GM23338 (cell line): ENCODE results near the gene C2CD2L. TPM values are rescaled to one million over a fixed set of nuclear protein-coding genes. Genes with fewer than 3 reads are reported as not detected.
A peak's percentile ranks its signal among the peaks of the same experiment; 100 is the strongest.

Experiments
- ATAC-seq: fragments of 200-7000 bp; cut with Tn5 transposase; 3 replicates; pipeline ENCODE4 v1.9.1; 2020
- DNase-seq: peaks from one replicate; pipeline ENCODE4 v3.0.0-alpha.2; 2015; ENCODE audit warnings: low spot score
- H2AFZ ChIP-seq: fragments of 200-600 bp; sonication (generic); 2 replicates; pipeline ENCODE4 v1.8.0; 2016; ENCODE audit warnings: antibody characterized with exemption, mild to moderate bottlenecking, moderate library complexity
- H3F3A ChIP-seq: fragments of 200-600 bp; sonication (generic); replicated peaks from 2 replicates; pipeline ENCODE4 v1.8.0; 2017; ENCODE audit warnings: antibody characterized with exemption, mixed run types, low read depth
- H3K27ac ChIP-seq: fragments of 200-600 bp; sonication (generic); 2 replicates; pipeline ENCODE4 v1.6.1; 2016; ENCODE audit warnings: low read depth
- H3K27me3 ChIP-seq: fragments of 200-600 bp; sonication (generic); 2 replicates; pipeline ENCODE4 v1.8.0; 2016; ENCODE audit warnings: mild to moderate bottlenecking, mixed run types, moderate library complexity; ENCODE audit not compliant: insufficient read depth
- H3K36me3 ChIP-seq: fragments of 200-600 bp; sonication (generic); 2 replicates; pipeline ENCODE4 v1.8.0; 2016; ENCODE audit warnings: mild to moderate bottlenecking; ENCODE audit not compliant: insufficient read depth
- H3K4me1 ChIP-seq: fragments of 200-600 bp; sonication (generic); 2 replicates; pipeline ENCODE4 v1.8.0; 2016; ENCODE audit warnings: mild to moderate bottlenecking, moderate library complexity; ENCODE audit not compliant: insufficient read depth
- H3K4me2 ChIP-seq: fragments of 200-600 bp; sonication (generic); 2 replicates; pipeline ENCODE4 v1.7.1; 2017; ENCODE audit warnings: mixed run types
- H3K4me3 ChIP-seq: fragments of 200-600 bp; sonication (generic); 2 replicates; pipeline ENCODE4 v1.6.1; 2016; ENCODE audit warnings: mixed run types
- H3K79me2 ChIP-seq: fragments of 200-600 bp; sonication (generic); replicated peaks from 2 replicates; pipeline ENCODE4 v1.8.0; 2017; ENCODE audit warnings: mild to moderate bottlenecking; ENCODE audit not compliant: insufficient read depth
- H3K9me2 ChIP-seq: fragments of 200-600 bp; sonication (generic); 2 replicates; pipeline ENCODE4 v1.8.0; 2017; ENCODE audit not compliant: insufficient read depth
- H4K20me1 ChIP-seq: fragments of 200-600 bp; sonication (generic); replicated peaks from 2 replicates; pipeline ENCODE4 v1.8.0; 2017; ENCODE audit warnings: mild to moderate bottlenecking; ENCODE audit not compliant: insufficient read depth
- H3K27ac Mint-ChIP-seq: 2 replicates; pipeline ENCODE4 v1.8.0; 2020; ENCODE audit warnings: inconsistent platforms, mild to moderate bottlenecking, moderate library complexity, mixed read lengths
- H3K27me3 Mint-ChIP-seq: 3 replicates; pipeline ENCODE4 v1.8.0; 2022; ENCODE audit warnings: low read depth, mild to moderate bottlenecking, moderate library complexity, mixed read lengths, inconsistent platforms; ENCODE audit not compliant: insufficient read depth, poor library complexity
- H3K36me3 Mint-ChIP-seq: 3 replicates; pipeline ENCODE4 v1.8.0; 2021; ENCODE audit warnings: low read depth, mild to moderate bottlenecking, inconsistent platforms, moderate library complexity, mixed read lengths
- H3K4me1 Mint-ChIP-seq: 3 replicates; pipeline ENCODE4 v1.8.0; 2020; ENCODE audit warnings: mild to moderate bottlenecking, inconsistent platforms, mixed read lengths
- H3K4me3 Mint-ChIP-seq: 3 replicates; pipeline ENCODE4 v1.8.0; 2021; ENCODE audit warnings: moderate library complexity, mild to moderate bottlenecking, inconsistent platforms, mixed read lengths
- H3K9me3 Mint-ChIP-seq: 3 replicates; pipeline ENCODE4 v1.8.0; 2020; ENCODE audit warnings: moderate library complexity, mild to moderate bottlenecking, inconsistent platforms, mixed read lengths
- CREB1 ChIP-seq: fragments of 250-450 bp; sonication (Bioruptor Pico); IDR thresholded peaks from 2 replicates; pipeline ENCODE4 v1.5.0; 2020; ENCODE audit warnings: low read depth, mild to moderate bottlenecking, moderate library complexity
- CTCF ChIP-seq, 2 experiments: fragments of 200-600 bp in 1 of 2; sonication (generic) in 1 of 2; conservative IDR thresholded peaks; 2 replicates each; pipeline versions ENCODE4 v1.5.1 to v1.6.1; 2016 to 2017; ENCODE audit warnings: antibody characterized with exemption in 2 of 2, low read depth in 2 of 2, mild to moderate bottlenecking in 2 of 2, moderate library complexity in 1 of 2
- ETS1 ChIP-seq: IDR thresholded peaks from 2 replicates; pipeline ENCODE4 v1.6.1; 2016; ENCODE audit warnings: antibody characterized with exemption
- EZH2phosphoT487 ChIP-seq: fragments of 200-600 bp; sonication (generic); IDR thresholded peaks from one replicate; pipeline ENCODE4 v1.8.1; 2018; ENCODE audit warnings: antibody characterized with exemption; ENCODE audit not compliant: unreplicated experiment
- NANOG ChIP-seq: IDR thresholded peaks from 2 replicates; pipeline ENCODE4 v1.6.1; 2016; ENCODE audit warnings: antibody characterized with exemption, borderline replicate concordance
- POLR2AphosphoS5 ChIP-seq: IDR thresholded peaks from 2 replicates; pipeline ENCODE4 v1.6.1; 2016; ENCODE audit warnings: antibody characterized with exemption, low read depth
- STAT1 ChIP-seq: IDR thresholded peaks from one replicate; pipeline ENCODE4 v1.6.1; 2016; ENCODE audit warnings: antibody characterized with exemption; ENCODE audit not compliant: unreplicated experiment
- polyA plus RNA-seq: library from polyadenylated mRNA; unstranded; fragments of >200 nt; fragmentation: Nextera tagmentation; extraction: Ambion mirVana; gene quantifications from 2 replicates; pipeline ENCODE4 v1.2.1, GENCODE V29; 2016
- total RNA-seq: library from RNA; depleted of rRNA; stranded (reverse); fragments of >200 nt; shearing (Covaris generic); gene quantifications from 2 replicates; pipeline ENCODE4 v1.2.3, GENCODE V29; 2014
- TF ChIP-seq, protein P1 (sequence below): IDR thresholded peaks from one replicate; pipeline ENCODE4 v1.6.1; 2018; ENCODE audit warnings: antibody characterized with exemption; ENCODE audit not compliant: unreplicated experiment

The C2CD2L gene
- total and polyA plus RNA-seq, 2 experiments from 2014 or later, result 1.4 to 4.4 TPM

- no peaks in the 10 kb centered on the region; the same call in 2 of the 3 replicates for H3K9me3 Mint-ChIP-seq
- no peak overlapping the region for H3K27ac Mint-ChIP-seq
- H3K4me3 ChIP-seq, result no peak overlapping the region
- H3K4me1 ChIP-seq, result peaks cover 4% of the 10 kb centered on the region
- H3K27me3 ChIP-seq, result peaks cover 33% of the 10 kb centered on the region
- no peaks in the 10 kb centered on the region for H3K9me2 ChIP-seq
- ATAC-seq, result peak; percentile 13
- H3K36me3 ChIP-seq, result no peaks in the 10 kb centered on the region
- H3K36me3 Mint-ChIP-seq, result no peaks in the 10 kb centered on the region; the same call in 2 of the 3 replicates
- no peaks in the 10 kb centered on the region for H3K79me2 ChIP-seq
- 0 out of 2 replicates have a peak, but pooled peaks cover 11% of the 10 kb centered on the region for H3F3A ChIP-seq
- no peak overlapping the region for H3K4me2 ChIP-seq
- no peak overlapping the region for H2AFZ ChIP-seq
- peak; percentile 63 for DNase-seq
- H3K27ac ChIP-seq, result no peak overlapping the region
- H3K27me3 Mint-ChIP-seq, result peaks cover 42% of the 10 kb centered on the region
- no peak overlapping the region; the same call in 2 of the 3 replicates for H3K4me3 Mint-ChIP-seq
- peaks cover 5% of the 10 kb centered on the region for H3K4me1 Mint-ChIP-seq
- no peaks in the 10 kb centered on the region for H4K20me1 ChIP-seq
- TF ChIP-seq, protein P1, sequence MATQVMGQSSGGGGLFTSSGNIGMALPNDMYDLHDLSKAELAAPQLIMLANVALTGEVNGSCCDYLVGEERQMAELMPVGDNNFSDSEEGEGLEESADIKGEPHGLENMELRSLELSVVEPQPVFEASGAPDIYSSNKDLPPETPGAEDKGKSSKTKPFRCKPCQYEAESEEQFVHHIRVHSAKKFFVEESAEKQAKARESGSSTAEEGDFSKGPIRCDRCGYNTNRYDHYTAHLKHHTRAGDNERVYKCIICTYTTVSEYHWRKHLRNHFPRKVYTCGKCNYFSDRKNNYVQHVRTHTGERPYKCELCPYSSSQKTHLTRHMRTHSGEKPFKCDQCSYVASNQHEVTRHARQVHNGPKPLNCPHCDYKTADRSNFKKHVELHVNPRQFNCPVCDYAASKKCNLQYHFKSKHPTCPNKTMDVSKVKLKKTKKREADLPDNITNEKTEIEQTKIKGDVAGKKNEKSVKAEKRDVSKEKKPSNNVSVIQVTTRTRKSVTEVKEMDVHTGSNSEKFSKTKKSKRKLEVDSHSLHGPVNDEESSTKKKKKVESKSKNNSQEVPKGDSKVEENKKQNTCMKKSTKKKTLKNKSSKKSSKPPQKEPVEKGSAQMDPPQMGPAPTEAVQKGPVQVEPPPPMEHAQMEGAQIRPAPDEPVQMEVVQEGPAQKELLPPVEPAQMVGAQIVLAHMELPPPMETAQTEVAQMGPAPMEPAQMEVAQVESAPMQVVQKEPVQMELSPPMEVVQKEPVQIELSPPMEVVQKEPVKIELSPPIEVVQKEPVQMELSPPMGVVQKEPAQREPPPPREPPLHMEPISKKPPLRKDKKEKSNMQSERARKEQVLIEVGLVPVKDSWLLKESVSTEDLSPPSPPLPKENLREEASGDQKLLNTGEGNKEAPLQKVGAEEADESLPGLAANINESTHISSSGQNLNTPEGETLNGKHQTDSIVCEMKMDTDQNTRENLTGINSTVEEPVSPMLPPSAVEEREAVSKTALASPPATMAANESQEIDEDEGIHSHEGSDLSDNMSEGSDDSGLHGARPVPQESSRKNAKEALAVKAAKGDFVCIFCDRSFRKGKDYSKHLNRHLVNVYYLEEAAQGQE, result no peak
- peak; percentile 48 to 53 for TF ChIP-seq CTCF (conservative IDR thresholded peaks at IDR 0.05; ENCODE audit: low read depth in 2 of 2)
These were observed 46.1 kb downstream of the C2CD2L start for GRCh38 chr11:119153049-119153818.

DNA sequence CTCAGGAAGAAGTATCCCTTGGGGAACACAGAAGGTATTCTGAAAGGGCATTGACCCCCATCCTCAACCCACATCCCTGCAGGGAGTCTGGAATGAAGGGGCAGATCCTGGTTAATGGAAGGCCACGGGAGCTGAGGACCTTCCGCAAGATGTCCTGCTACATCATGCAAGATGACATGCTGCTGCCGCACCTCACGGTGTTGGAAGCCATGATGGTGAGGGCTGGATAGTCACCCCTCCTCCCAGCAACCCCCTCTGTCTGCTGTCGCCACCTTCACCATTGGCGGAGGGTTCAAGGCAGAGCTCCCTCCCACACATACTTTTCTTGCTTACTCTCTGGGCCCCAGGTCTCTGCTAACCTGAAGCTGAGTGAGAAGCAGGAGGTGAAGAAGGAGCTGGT is 47.0 kb downstream of the C2CD2L start:
- peaks cover 25% of the 10 kb centered on the region for H3K27me3 ChIP-seq
- H3K4me3 ChIP-seq, result no peak overlapping the region
- no peaks in the 10 kb centered on the region for H3K9me2 ChIP-seq
- H3K4me2 ChIP-seq, result no peak overlapping the region
- H3K36me3 Mint-ChIP-seq, result no peaks in the 10 kb centered on the region; the same call in 1 of the 3 replicates
- H3K4me1 Mint-ChIP-seq, result no peaks in the 10 kb centered on the region; the same call in 2 of the 3 replicates
- ATAC-seq, result no peak
- H4K20me1 ChIP-seq, result no peaks in the 10 kb centered on the region
- 0 out of 2 replicates have a peak, but pooled peaks cover 5% of the 10 kb centered on the region for H3F3A ChIP-seq
- no peaks in the 10 kb centered on the region for H3K36me3 ChIP-seq
- H3K27ac ChIP-seq, result no peak overlapping the region
- H3K27me3 Mint-ChIP-seq, result peaks cover 36% of the 10 kb centered on the region
- no peak overlapping the region for H2AFZ ChIP-seq
- DNase-seq, result no peak
- no peak overlapping the region for H3K4me3 Mint-ChIP-seq
- no peaks in the 10 kb centered on the region; the same call in 2 of the 3 replicates for H3K9me3 Mint-ChIP-seq
- H3K27ac Mint-ChIP-seq, result no peak overlapping the region
- H3K4me1 ChIP-seq, result no peaks in the 10 kb centered on the region
- H3K79me2 ChIP-seq, result no peaks in the 10 kb centered on the region
- no peak for TF ChIP-seq STAT1
- TF ChIP-seq ETS1, result no peak
- no peak for TF ChIP-seq EZH2phosphoT487
- no peak for TF ChIP-seq CTCF (conservative IDR thresholded peaks at IDR 0.05; ENCODE audit: low read depth in 2 of 2)
- TF ChIP-seq CREB1, result no peak
- no peak for TF ChIP-seq NANOG
- no peak for TF ChIP-seq POLR2AphosphoS5
- TF ChIP-seq, protein P1, result no peak
